GM12873 (cell line): ENCODE results near the gene IL36RN.
A peak's percentile ranks its signal among the peaks of the same experiment; 100 is the strongest.

Source experiments
- CTCF ChIP-seq: IDR thresholded peaks from 2 replicates; pipeline ENCODE4 v1.5.1; 2012; ENCODE audit warnings: low read depth, mild to moderate bottlenecking, moderate library complexity, low read length, control low read depth; ENCODE audit not compliant: insufficient read depth; ENCODE audit errors: missing control alignments

The IL36RN gene

GRCh38 chr2:113080134-113080533 lies 21.1 kb downstream of the IL36RN start:
- peak; percentile 96 for TF ChIP-seq CTCF

- no peak for TF ChIP-seq CTCF
Observed at GRCh38 chr2:113081488-113082210, 22.7 kb downstream of the IL36RN start.

- TF ChIP-seq CTCF = no peak
Observed at GRCh38 chr2:113083296-113083695, 24.3 kb downstream of the IL36RN start.

DNA sequence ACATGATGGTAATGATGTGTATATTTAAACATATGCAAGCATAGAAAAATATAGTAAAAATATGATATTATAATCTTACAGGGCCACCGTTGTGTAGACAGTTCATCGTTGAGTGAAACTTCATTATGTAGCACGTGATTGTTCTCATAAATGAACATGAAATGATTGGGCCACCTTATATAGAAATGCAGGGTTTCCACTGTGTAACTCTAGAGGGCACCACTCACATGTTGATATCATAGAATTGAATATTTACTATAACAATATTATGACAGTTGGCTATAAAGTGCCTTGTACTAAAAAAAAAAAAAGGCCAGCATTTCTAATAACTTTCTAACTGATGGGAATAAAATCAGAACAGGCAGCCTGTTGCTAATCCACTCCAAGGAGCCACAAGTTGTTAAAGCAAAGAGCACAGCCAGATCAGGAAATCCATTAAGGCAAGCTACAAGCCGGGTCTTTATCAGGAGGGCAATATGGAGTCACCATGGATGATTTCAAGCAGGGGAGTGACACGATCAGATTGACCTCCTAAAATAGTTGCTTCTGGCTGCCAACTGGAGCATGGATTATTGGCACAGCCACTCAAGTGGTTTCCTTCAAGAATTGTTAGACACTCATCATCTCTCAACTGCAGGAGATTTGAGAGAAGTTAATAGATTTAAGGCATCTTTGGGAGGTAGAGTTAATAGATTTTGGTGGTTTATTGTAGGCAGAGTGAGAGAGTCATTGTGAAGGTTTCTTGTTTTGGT lies 25.4 kb downstream of the IL36RN start:
- peak; percentile 27 for TF ChIP-seq CTCF

DNA sequence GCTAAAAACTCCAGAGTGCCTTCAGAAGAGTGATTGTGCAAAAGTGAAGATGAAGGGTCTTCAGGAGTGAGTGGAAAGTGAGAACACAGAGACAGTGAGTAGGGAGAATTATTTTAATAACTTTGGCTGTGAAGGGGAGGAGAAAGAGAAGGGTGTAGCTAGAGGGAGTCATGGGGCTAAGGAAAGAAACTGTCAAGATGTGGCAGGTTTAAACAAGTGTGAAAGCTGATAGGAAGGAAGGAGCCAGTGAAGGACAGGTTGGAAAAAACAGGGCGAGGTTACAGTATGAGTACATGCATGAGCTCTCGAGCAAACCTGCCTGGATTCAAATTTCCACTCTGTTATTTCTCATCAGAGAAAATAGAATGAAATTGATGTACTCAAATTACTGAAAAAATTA lies 26.5 kb downstream of the IL36RN start:
- no peak for TF ChIP-seq CTCF

DNA sequence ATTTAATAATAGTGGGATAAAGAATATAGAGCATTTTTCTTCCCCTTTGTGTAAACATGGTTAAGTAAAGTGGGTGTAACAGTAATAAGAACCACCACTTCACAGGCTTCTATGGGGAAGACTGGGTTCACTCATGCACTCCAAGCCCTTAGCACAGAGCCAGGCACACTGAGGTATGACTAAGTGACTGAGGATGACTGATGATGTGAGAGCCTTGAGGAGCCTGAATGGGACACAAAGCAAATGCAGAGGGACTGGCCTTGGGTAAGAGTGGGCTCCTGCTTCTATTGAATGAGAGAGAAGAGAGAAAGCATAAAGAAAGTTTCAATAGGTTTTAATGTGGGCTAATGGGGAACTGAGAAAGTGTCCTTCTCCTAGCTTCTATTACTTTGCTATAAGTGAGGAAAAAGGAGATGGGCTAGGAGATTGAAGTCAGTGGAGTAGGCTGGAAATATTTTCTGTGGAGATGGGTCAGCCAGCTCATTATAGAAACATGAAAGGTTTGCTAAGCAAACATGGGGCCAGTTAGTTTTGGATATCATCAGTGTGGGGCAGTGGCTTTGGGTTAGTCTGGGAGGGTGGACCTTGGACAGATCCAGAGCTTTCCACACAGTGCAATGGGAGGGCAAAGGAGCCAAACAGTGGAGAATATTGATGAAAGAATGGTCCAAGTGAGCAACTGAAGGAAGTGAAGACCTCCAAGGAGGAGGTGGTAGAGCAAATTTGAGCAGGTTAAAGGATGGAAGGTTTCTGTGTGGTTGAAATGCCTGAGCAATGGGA lies 29.4 kb downstream of the IL36RN start:
- no peak for TF ChIP-seq CTCF

- TF ChIP-seq CTCF = no peak
Observed at GRCh38 chr2:113089916-113090315, 30.9 kb downstream of the IL36RN start.
